ENCODE measurements around the gene INTS14.

DNA sequence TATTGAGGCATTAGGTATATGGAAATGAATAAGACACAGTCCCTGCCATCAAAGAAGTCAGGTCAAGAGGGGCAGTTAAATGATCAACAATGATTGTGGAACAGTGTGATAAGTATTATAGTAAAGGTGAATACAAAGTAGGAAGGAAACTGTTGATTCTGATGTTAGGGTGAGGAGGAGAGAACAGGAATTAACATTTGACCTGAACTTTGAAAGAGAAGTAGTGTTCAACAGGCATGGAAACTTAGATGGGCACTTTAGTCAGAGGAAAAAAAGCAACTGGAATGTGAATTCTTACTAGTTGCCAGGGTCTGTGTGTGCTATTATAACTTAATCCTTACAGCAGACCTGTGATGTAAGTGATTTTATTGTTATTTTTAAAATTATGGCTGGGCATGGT is 63.1 kb downstream of the INTS14 start:
- TF ChIP-seq, protein P1, sequence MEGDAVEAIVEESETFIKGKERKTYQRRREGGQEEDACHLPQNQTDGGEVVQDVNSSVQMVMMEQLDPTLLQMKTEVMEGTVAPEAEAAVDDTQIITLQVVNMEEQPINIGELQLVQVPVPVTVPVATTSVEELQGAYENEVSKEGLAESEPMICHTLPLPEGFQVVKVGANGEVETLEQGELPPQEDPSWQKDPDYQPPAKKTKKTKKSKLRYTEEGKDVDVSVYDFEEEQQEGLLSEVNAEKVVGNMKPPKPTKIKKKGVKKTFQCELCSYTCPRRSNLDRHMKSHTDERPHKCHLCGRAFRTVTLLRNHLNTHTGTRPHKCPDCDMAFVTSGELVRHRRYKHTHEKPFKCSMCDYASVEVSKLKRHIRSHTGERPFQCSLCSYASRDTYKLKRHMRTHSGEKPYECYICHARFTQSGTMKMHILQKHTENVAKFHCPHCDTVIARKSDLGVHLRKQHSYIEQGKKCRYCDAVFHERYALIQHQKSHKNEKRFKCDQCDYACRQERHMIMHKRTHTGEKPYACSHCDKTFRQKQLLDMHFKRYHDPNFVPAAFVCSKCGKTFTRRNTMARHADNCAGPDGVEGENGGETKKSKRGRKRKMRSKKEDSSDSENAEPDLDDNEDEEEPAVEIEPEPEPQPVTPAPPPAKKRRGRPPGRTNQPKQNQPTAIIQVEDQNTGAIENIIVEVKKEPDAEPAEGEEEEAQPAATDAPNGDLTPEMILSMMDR (IDR thresholded peaks at IDR 0.05), result no peak
- no peak for TF ChIP-seq POLR2A (IDR thresholded peaks at IDR 0.05)
